ENCODE measurements around the gene HTATIP2.
A peak's percentile ranks its signal among the peaks of the same experiment; 100 is the strongest.

The HTATIP2 gene

GRCh38 chr11:20363500-20364340, at the start of gene HTATIP2:
Gene HTATIP2 (plus strand): TSS chr11:20363714. CDS start chr11:20364238, 524 bp downstream.
- Histone ChIP-seq H3K4me3 (ENCODE audit: low read length) (peak within 1 kb of the TSS; percentile 45; the same call in 1 of the 2 replicates), H3K9me3 (ENCODE audit: control insufficient read depth, insufficient read depth, low read length) (no peaks in the 10 kb centered on the region), H3K4me1 (ENCODE audit: control insufficient read depth, insufficient read depth, low read length) (peaks cover 3% of the 10 kb centered on the region; the same call in 1 of the 2 replicates), H3K27ac (ENCODE audit: low read length) (no peak within 1 kb of the TSS), H3K27me3 (ENCODE audit: control insufficient read depth, insufficient read depth, low read length) (peaks cover 6% of the 10 kb centered on the region; the same call in 1 of the 2 replicates), H3K36me3 (ENCODE audit: control insufficient read depth, insufficient read depth, low read length) (no peaks in the 10 kb centered on the region)
- DNase-seq (ENCODE audit: low read depth, low spot score) = no peak
- WGBS (ENCODE audit: insufficient coverage, insufficient read length) = no CpG with 5 or more reads among the region's 68 CpGs

- Histone ChIP-seq H3K4me3 (ENCODE audit: low read length) (no peak overlapping the region), H3K36me3 (ENCODE audit: control insufficient read depth, insufficient read depth, low read length) (no peaks in the 10 kb centered on the region), H3K27me3 (ENCODE audit: control insufficient read depth, insufficient read depth, low read length) (no peaks in the 10 kb centered on the region), H3K27ac (ENCODE audit: low read length) (no peak overlapping the region), H3K9me3 (ENCODE audit: control insufficient read depth, insufficient read depth, low read length) (no peaks in the 10 kb centered on the region), H3K4me1 (ENCODE audit: control insufficient read depth, insufficient read depth, low read length) (no peaks in the 10 kb centered on the region)
- DNase-seq (ENCODE audit: low read depth, low spot score) = no peak
- no CpG with 5 or more reads among the region's 1 CpG for WGBS (ENCODE audit: insufficient coverage, insufficient read length)
Measured at GRCh38 chr11:20315800-20316199, 47.7 kb upstream of the HTATIP2 start.

GRCh38 chr11:20321177-20321576, 42.3 kb upstream of the HTATIP2 start:
- no peaks in the 10 kb centered on the region for H3K36me3 ChIP-seq (ENCODE audit: control insufficient read depth, insufficient read depth, low read length)
- H3K4me1 ChIP-seq (ENCODE audit: control insufficient read depth, insufficient read depth, low read length) = no peaks in the 10 kb centered on the region

GRCh38 chr11:20327377-20327935, 36.1 kb upstream of the HTATIP2 start:
- H3K36me3 ChIP-seq (ENCODE audit: control insufficient read depth, insufficient read depth, low read length) = no peaks in the 10 kb centered on the region
- no peaks in the 10 kb centered on the region for H3K27me3 ChIP-seq (ENCODE audit: control insufficient read depth, insufficient read depth, low read length)
- no peak overlapping the region for H3K4me3 ChIP-seq (ENCODE audit: low read length)
- no peaks in the 10 kb centered on the region for H3K9me3 ChIP-seq (ENCODE audit: control insufficient read depth, insufficient read depth, low read length)
- no CpG with 5 or more reads among the region's 7 CpGs for WGBS (ENCODE audit: insufficient coverage, insufficient read length)
- no peaks in the 10 kb centered on the region for H3K4me1 ChIP-seq (ENCODE audit: control insufficient read depth, insufficient read depth, low read length)
- no peak overlapping the region for H3K27ac ChIP-seq (ENCODE audit: low read length)
- DNase-seq (ENCODE audit: low read depth, low spot score) = no peak

More at GRCh38 chr11:20321177-20321576, 42.3 kb upstream of the HTATIP2 start:
- Histone ChIP-seq H3K9me3 (ENCODE audit: control insufficient read depth, insufficient read depth, low read length) (no peaks in the 10 kb centered on the region), H3K27ac (ENCODE audit: low read length) (no peak overlapping the region), H3K27me3 (ENCODE audit: control insufficient read depth, insufficient read depth, low read length) (no peaks in the 10 kb centered on the region), H3K4me3 (ENCODE audit: low read length) (no peak overlapping the region)
- DNase-seq (ENCODE audit: low read depth, low spot score) = no peak

- no peak overlapping the region for H3K4me3 ChIP-seq (ENCODE audit: low read length)
- no peaks in the 10 kb centered on the region for H3K36me3 ChIP-seq (ENCODE audit: control insufficient read depth, insufficient read depth, low read length)
- no peak overlapping the region for H3K27ac ChIP-seq (ENCODE audit: low read length)
- H3K9me3 ChIP-seq (ENCODE audit: control insufficient read depth, insufficient read depth, low read length) = no peaks in the 10 kb centered on the region
- DNase-seq (ENCODE audit: low read depth, low spot score) = no peak
- H3K4me1 ChIP-seq (ENCODE audit: control insufficient read depth, insufficient read depth, low read length) = no peaks in the 10 kb centered on the region; the same call in 1 of the 2 replicates
- WGBS (ENCODE audit: insufficient coverage, insufficient read length) = no CpG with 5 or more reads among the region's 1 CpG
- H3K27me3 ChIP-seq (ENCODE audit: control insufficient read depth, insufficient read depth, low read length) = no peaks in the 10 kb centered on the region
Measured at GRCh38 chr11:20336056-20336455, 27.5 kb upstream of the HTATIP2 start.

GRCh38 chr11:20337526-20338154, 25.9 kb upstream of the HTATIP2 start:
- H3K27me3 ChIP-seq (ENCODE audit: control insufficient read depth, insufficient read depth, low read length) = no peaks in the 10 kb centered on the region
- no peak overlapping the region for H3K4me3 ChIP-seq (ENCODE audit: low read length)
- H3K4me1 ChIP-seq (ENCODE audit: control insufficient read depth, insufficient read depth, low read length) = peaks cover 3% of the 10 kb centered on the region
- H3K36me3 ChIP-seq (ENCODE audit: control insufficient read depth, insufficient read depth, low read length) = no peaks in the 10 kb centered on the region
- no peak for DNase-seq (ENCODE audit: low read depth, low spot score)
- WGBS (ENCODE audit: insufficient coverage, insufficient read length) = no CpG with 5 or more reads among the region's 9 CpGs
- no peak overlapping the region for H3K27ac ChIP-seq (ENCODE audit: low read length)
- H3K9me3 ChIP-seq (ENCODE audit: control insufficient read depth, insufficient read depth, low read length) = no peaks in the 10 kb centered on the region

- WGBS (ENCODE audit: insufficient coverage, insufficient read length) = no CpG with 5 or more reads among the region's 26 CpGs
- no peaks in the 10 kb centered on the region for H3K27me3 ChIP-seq (ENCODE audit: control insufficient read depth, insufficient read depth, low read length)
- no peaks in the 10 kb centered on the region for H3K9me3 ChIP-seq (ENCODE audit: control insufficient read depth, insufficient read depth, low read length)
- no peak overlapping the region for H3K4me3 ChIP-seq (ENCODE audit: low read length)
- no peaks in the 10 kb centered on the region for H3K36me3 ChIP-seq (ENCODE audit: control insufficient read depth, insufficient read depth, low read length)
- peak; percentile 43 for DNase-seq (ENCODE audit: low read depth, low spot score)
- peaks cover 3% of the 10 kb centered on the region for H3K4me1 ChIP-seq (ENCODE audit: control insufficient read depth, insufficient read depth, low read length)
- H3K27ac ChIP-seq (ENCODE audit: low read length) = no peak overlapping the region
Measured at GRCh38 chr11:20342347-20343141, 21.0 kb upstream of the HTATIP2 start.

GRCh38 chr11:20351136-20351535, 12.4 kb upstream of the HTATIP2 start:
- no peaks in the 10 kb centered on the region for H3K27me3 ChIP-seq (ENCODE audit: control insufficient read depth, insufficient read depth, low read length)
- WGBS (ENCODE audit: insufficient coverage, insufficient read length) = no CpG with 5 or more reads among the region's 7 CpGs

GRCh38 chr11:20351751-20352262, 11.7 kb upstream of the HTATIP2 start:
- H3K4me1 ChIP-seq (ENCODE audit: control insufficient read depth, insufficient read depth, low read length) = no peaks in the 10 kb centered on the region
- H3K9me3 ChIP-seq (ENCODE audit: control insufficient read depth, insufficient read depth, low read length) = no peaks in the 10 kb centered on the region
- H3K36me3 ChIP-seq (ENCODE audit: control insufficient read depth, insufficient read depth, low read length) = no peaks in the 10 kb centered on the region
- no peak for DNase-seq (ENCODE audit: low read depth, low spot score)
- WGBS (ENCODE audit: insufficient coverage, insufficient read length) = no CpG with 5 or more reads among the region's 2 CpGs
- no peaks in the 10 kb centered on the region for H3K27me3 ChIP-seq (ENCODE audit: control insufficient read depth, insufficient read depth, low read length)
- H3K4me3 ChIP-seq (ENCODE audit: low read length) = no peak overlapping the region
- no peak overlapping the region for H3K27ac ChIP-seq (ENCODE audit: low read length)

More at GRCh38 chr11:20351136-20351535, 12.4 kb upstream of the HTATIP2 start:
- no peaks in the 10 kb centered on the region for H3K36me3 ChIP-seq (ENCODE audit: control insufficient read depth, insufficient read depth, low read length)
- no peak overlapping the region for H3K4me3 ChIP-seq (ENCODE audit: low read length)
- no peaks in the 10 kb centered on the region for H3K9me3 ChIP-seq (ENCODE audit: control insufficient read depth, insufficient read depth, low read length)
- H3K4me1 ChIP-seq (ENCODE audit: control insufficient read depth, insufficient read depth, low read length) = no peaks in the 10 kb centered on the region
- DNase-seq (ENCODE audit: low read depth, low spot score) = no peak
- no peak overlapping the region for H3K27ac ChIP-seq (ENCODE audit: low read length)
